IPS-15b (cell line): ENCODE data around the gene ANKRD60.
A peak's percentile ranks its signal among the peaks of the same experiment; 100 is the strongest.

Experiments used
- H3K27me3 ChIP-seq: one replicate; pipeline ENCODE4 v1.6.1; 2013; ENCODE audit warnings: low read length; ENCODE audit not compliant: control insufficient read depth, insufficient read depth
- H3K36me3 ChIP-seq: one replicate; pipeline ENCODE4 v1.6.1; 2013; ENCODE audit warnings: low read length; ENCODE audit not compliant: control insufficient read depth, insufficient read depth
- H3K4me1 ChIP-seq: one replicate; pipeline ENCODE4 v1.6.1; 2013; ENCODE audit warnings: mild to moderate bottlenecking, low read length; ENCODE audit not compliant: control insufficient read depth, insufficient read depth
- H3K4me3 ChIP-seq: one replicate; pipeline ENCODE4 v1.5.1; 2013; ENCODE audit warnings: low read depth, low read length
- H3K9ac ChIP-seq: one replicate; pipeline ENCODE4 v1.6.1; 2013; ENCODE audit warnings: low read depth, mild to moderate bottlenecking, low read length
- H3K9me3 ChIP-seq: one replicate; pipeline ENCODE4 v1.6.1; 2013; ENCODE audit warnings: mild to moderate bottlenecking, low read length; ENCODE audit not compliant: control insufficient read depth, insufficient read depth

Gene ANKRD60

GRCh38 chr20:58229198-58229798 is 845 bp upstream of the ANKRD60 start:
- Histone ChIP-seq H3K27me3 (peaks cover 19% of the 10 kb centered on the region), H3K9ac (peak overlapping the region; percentile 9), H3K36me3 (no peaks in the 10 kb centered on the region), H3K4me1 (peaks cover 4% of the 10 kb centered on the region), H3K9me3 (no peaks in the 10 kb centered on the region), H3K4me3 (peak overlapping the region; percentile 57)

GRCh38 chr20:58228103-58228483 is 360 bp downstream of the ANKRD60 start:
- Histone ChIP-seq H3K9me3 (no peaks in the 10 kb centered on the region), H3K9ac (peak overlapping the region; percentile 57), H3K27me3 (peaks cover 19% of the 10 kb centered on the region), H3K4me1 (peaks cover 4% of the 10 kb centered on the region), H3K36me3 (no peaks in the 10 kb centered on the region), H3K4me3 (peak overlapping the region; percentile 66)

- H3K4me3 ChIP-seq, result peak overlapping the region; percentile 66
- H3K9me3 ChIP-seq, result no peaks in the 10 kb centered on the region
- H3K36me3 ChIP-seq, result no peaks in the 10 kb centered on the region
- no peak overlapping the region for H3K9ac ChIP-seq
- H3K27me3 ChIP-seq, result peaks cover 19% of the 10 kb centered on the region
- peaks cover 4% of the 10 kb centered on the region for H3K4me1 ChIP-seq
Observed at GRCh38 chr20:58227391-58228102, 906 bp downstream of the ANKRD60 start.

GRCh38 chr20:58225452-58226200 is 2.8 kb downstream of the ANKRD60 start:
- H3K36me3 ChIP-seq, result no peaks in the 10 kb centered on the region
- H3K4me3 ChIP-seq, result no peak overlapping the region
- H3K9ac ChIP-seq, result no peak overlapping the region
- peaks cover 21% of the 10 kb centered on the region for H3K27me3 ChIP-seq
- no peaks in the 10 kb centered on the region for H3K9me3 ChIP-seq
- H3K4me1 ChIP-seq, result peaks cover 4% of the 10 kb centered on the region

GRCh38 chr20:58224974-58225373 is 3.5 kb downstream of the ANKRD60 start:
- Histone ChIP-seq H3K9ac (no peak overlapping the region), H3K27me3 (peaks cover 21% of the 10 kb centered on the region), H3K36me3 (no peaks in the 10 kb centered on the region)

GRCh38 chr20:58224097-58224496 is 4.4 kb downstream of the ANKRD60 start:
- H3K27me3 ChIP-seq, result peaks cover 21% of the 10 kb centered on the region
- H3K4me3 ChIP-seq, result no peak overlapping the region
- H3K36me3 ChIP-seq, result no peaks in the 10 kb centered on the region
- H3K9ac ChIP-seq, result no peak overlapping the region
- no peaks in the 10 kb centered on the region for H3K4me1 ChIP-seq
- no peaks in the 10 kb centered on the region for H3K9me3 ChIP-seq

More at GRCh38 chr20:58224974-58225373, 3.5 kb downstream of the ANKRD60 start:
- Histone ChIP-seq H3K4me3 (no peak overlapping the region), H3K4me1 (peaks cover 3% of the 10 kb centered on the region), H3K9me3 (no peaks in the 10 kb centered on the region)

- no peak overlapping the region for H3K9ac ChIP-seq
- H3K4me3 ChIP-seq, result no peak overlapping the region
- no peaks in the 10 kb centered on the region for H3K9me3 ChIP-seq
- H3K4me1 ChIP-seq, result no peaks in the 10 kb centered on the region
- peaks cover 21% of the 10 kb centered on the region for H3K27me3 ChIP-seq
- H3K36me3 ChIP-seq, result no peaks in the 10 kb centered on the region
Observed at GRCh38 chr20:58223358-58223941, 5.0 kb downstream of the ANKRD60 start.

GRCh38 chr20:58222446-58222845 is 6.0 kb downstream of the ANKRD60 start:
- Histone ChIP-seq H3K36me3 (no peaks in the 10 kb centered on the region), H3K4me3 (no peak overlapping the region), H3K9ac (no peak overlapping the region), H3K4me1 (no peaks in the 10 kb centered on the region), H3K27me3 (peaks cover 13% of the 10 kb centered on the region), H3K9me3 (no peaks in the 10 kb centered on the region)

- Histone ChIP-seq H3K36me3 (no peaks in the 10 kb centered on the region), H3K27me3 (peaks cover 2% of the 10 kb centered on the region), H3K4me3 (no peak overlapping the region)
Observed at GRCh38 chr20:58219342-58219700, 9.1 kb downstream of the ANKRD60 start.

GRCh38 chr20:58218665-58219341 is 9.7 kb downstream of the ANKRD60 start:
- Histone ChIP-seq H3K4me3 (no peak overlapping the region), H3K9me3 (no peaks in the 10 kb centered on the region), H3K9ac (no peak overlapping the region)

More at GRCh38 chr20:58219342-58219700, 9.1 kb downstream of the ANKRD60 start:
- Histone ChIP-seq H3K9me3 (no peaks in the 10 kb centered on the region), H3K9ac (no peak overlapping the region), H3K4me1 (no peaks in the 10 kb centered on the region)

GRCh38 chr20:58216334-58216733 is 12.1 kb downstream of the ANKRD60 start:
- Histone ChIP-seq H3K4me3 (no peak overlapping the region), H3K4me1 (no peaks in the 10 kb centered on the region), H3K27me3 (no peaks in the 10 kb centered on the region), H3K9me3 (no peaks in the 10 kb centered on the region), H3K9ac (no peak overlapping the region), H3K36me3 (no peaks in the 10 kb centered on the region)

More at GRCh38 chr20:58218665-58219341, 9.7 kb downstream of the ANKRD60 start:
- H3K4me1 ChIP-seq, result no peaks in the 10 kb centered on the region
- no peaks in the 10 kb centered on the region for H3K36me3 ChIP-seq
- H3K27me3 ChIP-seq, result peaks cover 2% of the 10 kb centered on the region
